HepG2 (cell line): ENCODE data around the gene CDK9. TPM values are rescaled to one million over a fixed set of nuclear protein-coding genes. Genes with fewer than 3 reads are reported as not detected.
A peak's percentile ranks its signal among the peaks of the same experiment; 100 is the strongest.

Experiments used
- FOSL1 ChIP-seq: sonication (generic); formaldehyde crosslinking; IDR thresholded peaks from 2 replicates; pipeline ENCODE4 v1.9.0; 2021; ENCODE audit warnings: missing genetic modification reagents, borderline replicate concordance
- HNF4G ChIP-seq, 2 experiments: sonication (generic) in 1 of 2; formaldehyde crosslinking in 1 of 2; IDR thresholded peaks; 2 replicates each; pipeline versions ENCODE4 v1.4.0 to v1.6.1; 2011 to 2020; ENCODE audit warnings: borderline replicate concordance in 2 of 2, low read depth in 2 of 2, mild to moderate bottlenecking in 2 of 2, low read length in 1 of 2, missing genetic modification reagents in 1 of 2, moderate library complexity in 1 of 2
- KLF13 ChIP-seq: sonication (generic); formaldehyde crosslinking; IDR thresholded peaks from 2 replicates; pipeline ENCODE4 v1.4.0; 2020; ENCODE audit warnings: mild to moderate bottlenecking, missing genetic modification reagents
- MTF2 ChIP-seq: sonication (generic); formaldehyde crosslinking; IDR thresholded peaks from 2 replicates; pipeline ENCODE4 v1.5.0; 2020; ENCODE audit warnings: missing genetic modification reagents, borderline replicate concordance
- SMARCC2 ChIP-seq: fragments of 450-650 bp; IDR thresholded peaks from 2 replicates; pipeline ENCODE4 v1.6.1; 2017; ENCODE audit warnings: antibody characterized with exemption, mild to moderate bottlenecking
- TCF7 ChIP-seq: sonication (generic); IDR thresholded peaks from 2 replicates; pipeline ENCODE4 v1.6.1; 2016; ENCODE audit warnings: antibody characterized with exemption, low read depth
- ZFX ChIP-seq: sonication (generic); formaldehyde crosslinking; IDR thresholded peaks from 2 replicates; pipeline ENCODE4 v1.4.0; 2020; ENCODE audit warnings: mild to moderate bottlenecking, low read depth, missing genetic modification reagents, moderate library complexity
- ZNF331 ChIP-seq: sonication (generic); formaldehyde crosslinking; IDR thresholded peaks from 2 replicates; pipeline ENCODE4 v1.4.0; 2020; ENCODE audit warnings: missing genetic modification reagents
- ZNF549 ChIP-seq: sonication (generic); formaldehyde crosslinking; IDR thresholded peaks from 2 replicates; pipeline ENCODE4 v1.5.0; 2020; ENCODE audit warnings: missing genetic modification reagents
- ZNF614 ChIP-seq: IDR thresholded peaks from 2 replicates; pipeline ENCODE4 v1.6.1; 2018; ENCODE audit warnings: missing biosample characterization, missing genetic modification reagents, inconsistent platforms, borderline replicate concordance
- polyA plus RNA-seq, 8 experiments: library from polyadenylated mRNA; depleted of rRNA in 3 of 8; stranded (reverse) in 7 of 8; unstranded in 1 of 8; fragments of >200 nt; fragmentation: Illumina TruSeq in 4 of 8; extraction: Trizol in 4 of 8; gene quantifications; 2 replicates each; pipeline versions ENCODE4 v1.2.1 to v1.2.3, GENCODE V29; 2011 to 2016; ENCODE audit warnings: low read depth in 4 of 8, missing spikeins in 1 of 8, mixed read lengths in 1 of 8; ENCODE audit not compliant: insufficient read depth in 1 of 8
- total RNA-seq, 5 experiments: library from RNA; depleted of rRNA; stranded (reverse); fragments of >200 nt; fragmentation: Illumina TruSeq; extraction: Trizol; gene quantifications; 2 replicates each; pipeline ENCODE4 v1.2.3, GENCODE V29; 2016; ENCODE audit warnings: low read depth in 1 of 5
- TF ChIP-seq, protein P1 (sequence below): sonication (generic); formaldehyde crosslinking; IDR thresholded peaks from 2 replicates; pipeline ENCODE4 v1.5.0; 2020; ENCODE audit warnings: missing genetic modification reagents
- TF ChIP-seq, protein P2 (sequence below): sonication (generic); formaldehyde crosslinking; IDR thresholded peaks from 2 replicates; pipeline ENCODE4 v1.5.0; 2020; ENCODE audit warnings: mild to moderate bottlenecking, missing genetic modification reagents, moderate library complexity
- TF ChIP-seq, protein P3 (sequence below): sonication (generic); formaldehyde crosslinking; IDR thresholded peaks from 2 replicates; pipeline ENCODE4 v1.5.0; 2020; ENCODE audit warnings: mild to moderate bottlenecking, missing genetic modification reagents, borderline replicate concordance
- TF ChIP-seq, protein P4 (sequence below): sonication (generic); formaldehyde crosslinking; IDR thresholded peaks from 2 replicates; pipeline ENCODE4 v1.4.0; 2020; ENCODE audit warnings: missing genetic modification reagents, borderline replicate concordance

Gene CDK9
- total and polyA plus RNA-seq, 2 of the 13 experiments (the other 11 are each of a cell fraction or from before 2014, with no cell fraction given): 16.8 to 21.5 TPM

DNA sequence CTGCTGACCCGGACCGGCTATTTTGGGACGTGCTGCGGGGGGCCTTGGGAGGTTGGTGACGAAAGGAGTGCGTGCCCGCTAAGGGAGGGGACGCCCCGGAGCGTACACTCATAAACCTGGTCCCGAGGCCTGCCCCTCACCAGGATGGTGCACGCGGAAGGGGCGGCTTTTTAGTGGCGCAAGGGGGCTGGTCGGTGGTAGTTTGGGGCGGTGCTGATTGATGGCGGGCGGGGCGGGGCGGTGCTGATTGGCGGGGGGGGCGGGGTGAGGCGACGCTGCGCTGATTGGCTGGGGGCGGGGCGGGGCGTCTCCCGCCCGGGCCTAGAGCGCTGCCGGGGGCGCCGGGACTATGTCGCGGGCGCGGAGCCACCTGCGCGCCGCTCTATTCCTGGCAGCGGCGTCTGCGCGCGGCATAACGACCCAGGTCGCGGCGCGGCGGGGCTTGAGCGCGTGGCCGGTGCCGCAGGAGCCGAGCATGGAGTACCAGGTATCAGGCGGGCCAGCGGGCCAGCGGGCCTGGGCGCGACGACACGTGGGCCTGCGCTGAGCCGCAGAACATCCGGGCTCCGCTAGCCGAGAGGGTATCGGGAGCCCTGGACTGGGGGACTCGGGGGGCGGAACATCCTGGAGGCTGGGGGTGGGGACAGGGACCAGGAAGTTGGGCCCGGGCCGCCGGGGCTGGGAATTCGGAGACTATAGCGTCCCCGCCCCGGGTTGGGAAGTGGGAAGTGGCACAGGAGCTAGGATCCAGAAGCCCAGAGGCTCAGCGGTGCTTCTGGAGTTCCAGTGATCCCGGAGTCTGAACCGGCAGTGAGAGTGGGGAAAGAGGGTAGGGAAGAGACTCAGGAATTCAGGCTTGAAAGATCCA, 17.0 kb downstream of the CDK9 start, which contains the start of gene FPGS (continued):
- TF ChIP-seq, protein P1, sequence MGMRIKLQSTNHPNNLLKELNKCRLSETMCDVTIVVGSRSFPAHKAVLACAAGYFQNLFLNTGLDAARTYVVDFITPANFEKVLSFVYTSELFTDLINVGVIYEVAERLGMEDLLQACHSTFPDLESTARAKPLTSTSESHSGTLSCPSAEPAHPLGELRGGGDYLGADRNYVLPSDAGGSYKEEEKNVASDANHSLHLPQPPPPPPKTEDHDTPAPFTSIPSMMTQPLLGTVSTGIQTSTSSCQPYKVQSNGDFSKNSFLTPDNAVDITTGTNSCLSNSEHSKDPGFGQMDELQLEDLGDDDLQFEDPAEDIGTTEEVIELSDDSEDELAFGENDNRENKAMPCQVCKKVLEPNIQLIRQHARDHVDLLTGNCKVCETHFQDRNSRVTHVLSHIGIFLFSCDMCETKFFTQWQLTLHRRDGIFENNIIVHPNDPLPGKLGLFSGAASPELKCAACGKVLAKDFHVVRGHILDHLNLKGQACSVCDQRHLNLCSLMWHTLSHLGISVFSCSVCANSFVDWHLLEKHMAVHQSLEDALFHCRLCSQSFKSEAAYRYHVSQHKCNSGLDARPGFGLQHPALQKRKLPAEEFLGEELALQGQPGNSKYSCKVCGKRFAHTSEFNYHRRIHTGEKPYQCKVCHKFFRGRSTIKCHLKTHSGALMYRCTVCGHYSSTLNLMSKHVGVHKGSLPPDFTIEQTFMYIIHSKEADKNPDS: no peak
- TF ChIP-seq MTF2 (CRISPR knock-in tag) (no peak), SMARCC2 (no peak), HNF4G (IDR thresholded peaks at IDR 0.05; ENCODE audit: borderline replicate concordance, low read depth, low read length) (no peak), HNF4G (CRISPR knock-in tag; IDR thresholded peaks at IDR 0.05; ENCODE audit: borderline replicate concordance, low read depth) (no peak), ZNF331 (peak; percentile 37; the same call in 1 of the 2 replicates), TCF7 (no peak), KLF13 (CRISPR knock-in tag) (no peak), ZNF614 (CRISPR knock-in tag) (no peak), ZFX (CRISPR knock-in tag) (peak; percentile 99), FOSL1 (no peak; the same call in 1 of the 2 replicates), ZNF549 (CRISPR knock-in tag) (no peak)
- TF ChIP-seq, protein P2, sequence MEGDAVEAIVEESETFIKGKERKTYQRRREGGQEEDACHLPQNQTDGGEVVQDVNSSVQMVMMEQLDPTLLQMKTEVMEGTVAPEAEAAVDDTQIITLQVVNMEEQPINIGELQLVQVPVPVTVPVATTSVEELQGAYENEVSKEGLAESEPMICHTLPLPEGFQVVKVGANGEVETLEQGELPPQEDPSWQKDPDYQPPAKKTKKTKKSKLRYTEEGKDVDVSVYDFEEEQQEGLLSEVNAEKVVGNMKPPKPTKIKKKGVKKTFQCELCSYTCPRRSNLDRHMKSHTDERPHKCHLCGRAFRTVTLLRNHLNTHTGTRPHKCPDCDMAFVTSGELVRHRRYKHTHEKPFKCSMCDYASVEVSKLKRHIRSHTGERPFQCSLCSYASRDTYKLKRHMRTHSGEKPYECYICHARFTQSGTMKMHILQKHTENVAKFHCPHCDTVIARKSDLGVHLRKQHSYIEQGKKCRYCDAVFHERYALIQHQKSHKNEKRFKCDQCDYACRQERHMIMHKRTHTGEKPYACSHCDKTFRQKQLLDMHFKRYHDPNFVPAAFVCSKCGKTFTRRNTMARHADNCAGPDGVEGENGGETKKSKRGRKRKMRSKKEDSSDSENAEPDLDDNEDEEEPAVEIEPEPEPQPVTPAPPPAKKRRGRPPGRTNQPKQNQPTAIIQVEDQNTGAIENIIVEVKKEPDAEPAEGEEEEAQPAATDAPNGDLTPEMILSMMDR: no peak; the same call in 1 of the 2 replicates
- TF ChIP-seq, protein P3, sequence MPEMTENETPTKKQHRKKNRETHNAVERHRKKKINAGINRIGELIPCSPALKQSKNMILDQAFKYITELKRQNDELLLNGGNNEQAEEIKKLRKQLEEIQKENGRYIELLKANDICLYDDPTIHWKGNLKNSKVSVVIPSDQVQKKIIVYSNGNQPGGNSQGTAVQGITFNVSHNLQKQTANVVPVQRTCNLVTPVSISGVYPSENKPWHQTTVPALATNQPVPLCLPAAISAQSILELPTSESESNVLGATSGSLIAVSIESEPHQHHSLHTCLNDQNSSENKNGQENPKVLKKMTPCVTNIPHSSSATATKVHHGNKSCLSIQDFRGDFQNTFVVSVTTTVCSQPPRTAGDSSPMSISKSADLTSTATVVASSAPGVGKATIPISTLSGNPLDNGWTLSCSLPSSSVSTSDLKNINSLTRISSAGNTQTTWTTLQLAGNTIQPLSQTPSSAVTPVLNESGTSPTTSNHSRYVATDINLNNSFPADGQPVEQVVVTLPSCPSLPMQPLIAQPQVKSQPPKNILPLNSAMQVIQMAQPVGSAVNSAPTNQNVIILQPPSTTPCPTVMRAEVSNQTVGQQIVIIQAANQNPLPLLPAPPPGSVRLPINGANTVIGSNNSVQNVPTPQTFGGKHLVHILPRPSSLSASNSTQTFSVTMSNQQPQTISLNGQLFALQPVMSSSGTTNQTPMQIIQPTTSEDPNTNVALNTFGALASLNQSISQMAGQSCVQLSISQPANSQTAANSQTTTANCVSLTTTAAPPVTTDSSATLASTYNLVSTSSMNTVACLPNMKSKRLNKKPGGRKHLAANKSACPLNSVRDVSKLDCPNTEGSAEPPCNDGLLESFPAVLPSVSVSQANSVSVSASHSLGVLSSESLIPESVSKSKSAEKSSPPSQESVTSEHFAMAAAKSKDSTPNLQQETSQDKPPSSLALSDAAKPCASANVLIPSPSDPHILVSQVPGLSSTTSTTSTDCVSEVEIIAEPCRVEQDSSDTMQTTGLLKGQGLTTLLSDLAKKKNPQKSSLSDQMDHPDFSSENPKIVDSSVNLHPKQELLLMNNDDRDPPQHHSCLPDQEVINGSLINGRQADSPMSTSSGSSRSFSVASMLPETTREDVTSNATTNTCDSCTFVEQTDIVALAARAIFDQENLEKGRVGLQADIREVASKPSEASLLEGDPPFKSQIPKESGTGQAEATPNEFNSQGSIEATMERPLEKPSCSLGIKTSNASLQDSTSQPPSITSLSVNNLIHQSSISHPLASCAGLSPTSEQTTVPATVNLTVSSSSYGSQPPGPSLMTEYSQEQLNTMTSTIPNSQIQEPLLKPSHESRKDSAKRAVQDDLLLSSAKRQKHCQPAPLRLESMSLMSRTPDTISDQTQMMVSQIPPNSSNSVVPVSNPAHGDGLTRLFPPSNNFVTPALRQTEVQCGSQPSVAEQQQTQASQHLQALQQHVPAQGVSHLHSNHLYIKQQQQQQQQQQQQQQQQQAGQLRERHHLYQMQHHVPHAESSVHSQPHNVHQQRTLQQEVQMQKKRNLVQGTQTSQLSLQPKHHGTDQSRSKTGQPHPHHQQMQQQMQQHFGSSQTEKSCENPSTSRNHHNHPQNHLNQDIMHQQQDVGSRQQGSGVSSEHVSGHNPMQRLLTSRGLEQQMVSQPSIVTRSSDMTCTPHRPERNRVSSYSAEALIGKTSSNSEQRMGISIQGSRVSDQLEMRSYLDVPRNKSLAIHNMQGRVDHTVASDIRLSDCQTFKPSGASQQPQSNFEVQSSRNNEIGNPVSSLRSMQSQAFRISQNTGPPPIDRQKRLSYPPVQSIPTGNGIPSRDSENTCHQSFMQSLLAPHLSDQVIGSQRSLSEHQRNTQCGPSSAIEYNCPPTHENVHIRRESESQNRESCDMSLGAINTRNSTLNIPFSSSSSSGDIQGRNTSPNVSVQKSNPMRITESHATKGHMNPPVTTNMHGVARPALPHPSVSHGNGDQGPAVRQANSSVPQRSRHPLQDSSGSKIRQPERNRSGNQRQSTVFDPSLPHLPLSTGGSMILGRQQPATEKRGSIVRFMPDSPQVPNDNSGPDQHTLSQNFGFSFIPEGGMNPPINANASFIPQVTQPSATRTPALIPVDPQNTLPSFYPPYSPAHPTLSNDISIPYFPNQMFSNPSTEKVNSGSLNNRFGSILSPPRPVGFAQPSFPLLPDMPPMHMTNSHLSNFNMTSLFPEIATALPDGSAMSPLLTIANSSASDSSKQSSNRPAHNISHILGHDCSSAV: no peak
- TF ChIP-seq, protein P4, sequence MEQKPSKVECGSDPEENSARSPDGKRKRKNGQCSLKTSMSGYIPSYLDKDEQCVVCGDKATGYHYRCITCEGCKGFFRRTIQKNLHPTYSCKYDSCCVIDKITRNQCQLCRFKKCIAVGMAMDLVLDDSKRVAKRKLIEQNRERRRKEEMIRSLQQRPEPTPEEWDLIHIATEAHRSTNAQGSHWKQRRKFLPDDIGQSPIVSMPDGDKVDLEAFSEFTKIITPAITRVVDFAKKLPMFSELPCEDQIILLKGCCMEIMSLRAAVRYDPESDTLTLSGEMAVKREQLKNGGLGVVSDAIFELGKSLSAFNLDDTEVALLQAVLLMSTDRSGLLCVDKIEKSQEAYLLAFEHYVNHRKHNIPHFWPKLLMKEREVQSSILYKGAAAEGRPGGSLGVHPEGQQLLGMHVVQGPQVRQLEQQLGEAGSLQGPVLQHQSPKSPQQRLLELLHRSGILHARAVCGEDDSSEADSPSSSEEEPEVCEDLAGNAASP (CRISPR knock-in tag): 0 out of 2 replicates have a peak, but pooled peaks have one; percentile 4
